ENCODE measurements around the gene KCNK18.

The KCNK18 gene

DNA sequence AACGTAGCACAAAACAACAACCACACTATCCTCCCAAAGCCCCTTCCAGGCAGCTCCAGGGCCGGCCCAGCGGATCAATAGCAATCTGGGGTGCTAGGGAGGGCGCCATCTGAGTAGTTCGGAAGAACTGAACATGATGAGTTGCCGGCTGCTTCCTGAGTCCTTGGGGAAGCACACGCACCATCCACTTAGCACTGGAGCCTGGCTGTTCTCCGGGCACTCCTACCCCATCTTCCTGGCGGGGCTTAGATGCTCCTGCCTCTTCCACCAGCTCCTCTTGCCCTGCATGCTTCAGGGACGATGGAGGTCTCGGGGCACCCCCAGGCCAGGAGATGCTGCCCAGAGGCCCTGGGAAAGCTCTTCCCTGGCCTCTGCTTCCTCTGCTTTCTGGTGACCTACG, at the start of gene KCNK18:
KCNK18 (plus strand) TSS at position 301 of the 400 bp plus-strand sequence; CDS start at position 301, 0 bp downstream.
- DNase-seq: no peak

DNA sequence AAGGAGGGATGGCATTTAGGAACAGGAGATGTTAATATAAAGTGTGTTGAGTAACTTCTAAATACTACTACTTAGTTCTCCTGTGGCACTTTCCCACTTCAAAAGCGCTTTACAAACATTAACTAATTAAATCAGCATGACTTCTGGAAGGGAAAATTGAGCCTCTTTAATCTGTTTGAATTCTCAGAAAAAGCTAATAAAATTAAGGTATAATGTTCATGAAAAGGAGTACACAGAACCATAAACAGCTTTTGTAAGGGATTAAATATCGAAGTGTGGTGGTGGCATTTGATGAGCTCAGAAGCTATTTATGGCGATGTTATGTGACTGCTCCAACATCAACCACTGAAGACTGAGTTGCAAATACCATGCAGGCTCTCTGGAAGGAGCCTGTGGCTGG, 49.0 kb upstream of the KCNK18 start:
- no peak for DNase-seq

DNA sequence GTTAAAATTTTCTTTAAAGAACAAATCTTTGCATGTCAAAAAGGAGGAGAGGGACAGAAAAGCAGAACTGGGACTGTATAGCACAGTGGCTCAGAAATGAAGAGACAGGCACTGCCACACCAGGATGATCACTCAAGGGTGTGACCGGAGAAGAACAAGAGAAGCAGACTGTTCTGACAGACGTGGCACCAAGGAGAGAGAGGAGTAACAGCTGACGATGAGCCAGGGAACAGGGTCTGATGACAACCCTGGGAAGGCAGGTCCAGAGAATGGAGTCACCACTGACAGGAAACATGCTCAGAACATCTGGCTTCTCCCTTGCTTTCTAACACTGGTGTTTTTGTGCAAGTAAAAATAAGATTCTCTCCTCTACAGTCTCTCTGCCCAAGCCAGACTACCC, 44.6 kb upstream of the KCNK18 start:
- no peak for DNase-seq

DNA sequence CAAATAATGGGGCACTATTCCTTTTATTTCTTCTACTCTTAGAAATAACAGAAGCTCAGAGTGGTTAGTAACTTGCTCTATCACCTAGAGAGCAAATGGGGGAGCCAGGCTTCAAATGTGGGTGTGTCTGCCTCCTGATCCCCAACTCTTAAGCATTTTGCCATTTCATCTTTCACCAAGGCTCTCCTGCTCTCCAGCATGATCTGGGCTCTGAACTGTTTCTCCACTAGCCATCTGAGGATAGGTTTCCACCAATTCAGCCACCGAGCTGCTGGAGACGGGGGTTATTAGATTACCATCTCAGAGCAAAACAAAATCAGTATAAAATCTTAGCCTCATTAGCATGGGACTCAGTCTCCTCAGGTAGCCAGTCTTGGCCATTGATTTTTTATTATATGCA, 39.0 kb upstream of the KCNK18 start:
- no peak for DNase-seq

- DNase-seq: no peak
These were observed 37.9 kb upstream of the KCNK18 start for GRCh38 chr10:117159390-117159789.

DNA sequence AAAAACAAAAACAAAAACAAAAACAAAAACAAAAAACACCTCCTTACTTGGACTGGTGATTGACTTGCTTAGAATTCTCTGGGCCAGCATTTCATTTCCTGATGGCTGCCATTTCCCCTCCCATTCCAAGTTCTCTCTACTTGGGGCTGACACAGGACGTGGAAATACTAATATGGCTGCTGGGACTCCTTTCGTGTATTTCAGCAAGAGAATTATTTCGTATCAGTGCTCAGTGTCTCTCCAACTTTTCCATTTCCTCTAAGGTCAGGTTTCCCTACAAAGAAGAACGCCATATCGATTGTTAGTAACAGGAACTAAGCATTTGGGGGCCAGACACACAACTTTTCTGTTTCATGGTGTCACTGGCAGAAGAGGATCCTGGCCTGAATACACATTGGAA, 36.7 kb upstream of the KCNK18 start:
- DNase-seq: no peak

- no peak for DNase-seq
These were observed 35.8 kb upstream of the KCNK18 start for GRCh38 chr10:117161386-117162033.

DNA sequence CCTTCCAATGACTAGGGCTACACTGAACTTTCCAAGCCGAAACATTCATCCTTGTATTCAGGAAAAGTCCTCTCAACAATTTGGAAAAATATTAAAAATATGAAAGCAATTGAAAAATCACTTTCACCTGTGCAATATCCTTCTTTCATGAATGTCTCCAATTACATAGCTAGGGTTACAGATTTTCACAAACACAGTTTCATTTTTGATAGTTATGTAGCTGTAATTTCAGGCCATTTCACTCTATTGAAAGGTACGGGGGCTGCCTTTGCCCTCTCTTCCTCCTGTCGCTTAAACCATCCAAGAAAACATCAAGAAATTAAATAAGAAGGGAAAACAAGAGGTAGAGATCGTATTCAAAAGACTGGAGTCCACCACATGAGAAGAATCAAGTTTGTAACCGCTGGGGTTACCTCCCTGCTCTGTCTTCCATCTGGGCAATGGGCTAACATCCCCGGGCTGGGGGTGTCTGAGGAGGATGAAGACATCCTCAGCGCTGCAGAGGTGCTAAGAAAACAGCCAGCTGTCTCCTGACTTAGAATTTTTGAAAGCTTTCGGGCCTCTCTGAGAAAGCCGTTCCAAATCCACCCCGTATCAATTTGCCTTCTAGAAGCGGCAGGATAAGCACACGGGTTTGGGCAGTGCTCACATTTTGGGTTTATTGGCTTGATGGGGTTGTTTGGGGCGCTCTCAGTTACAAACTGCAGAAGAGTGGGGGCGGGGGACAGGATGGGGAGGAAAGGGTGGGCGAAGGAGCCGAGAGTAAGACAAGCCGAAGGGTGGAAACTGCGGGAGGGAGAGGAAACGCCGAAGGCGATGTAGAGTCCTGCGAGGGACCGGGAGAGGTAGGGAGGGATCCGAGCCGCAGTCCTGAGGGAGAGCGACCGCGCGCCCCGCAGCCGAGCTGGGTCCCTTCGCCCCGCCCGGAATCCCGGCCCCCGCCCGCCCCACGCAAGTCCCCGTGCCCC, 34.9 kb upstream of the KCNK18 start:
- DNase-seq: no peak

DNA sequence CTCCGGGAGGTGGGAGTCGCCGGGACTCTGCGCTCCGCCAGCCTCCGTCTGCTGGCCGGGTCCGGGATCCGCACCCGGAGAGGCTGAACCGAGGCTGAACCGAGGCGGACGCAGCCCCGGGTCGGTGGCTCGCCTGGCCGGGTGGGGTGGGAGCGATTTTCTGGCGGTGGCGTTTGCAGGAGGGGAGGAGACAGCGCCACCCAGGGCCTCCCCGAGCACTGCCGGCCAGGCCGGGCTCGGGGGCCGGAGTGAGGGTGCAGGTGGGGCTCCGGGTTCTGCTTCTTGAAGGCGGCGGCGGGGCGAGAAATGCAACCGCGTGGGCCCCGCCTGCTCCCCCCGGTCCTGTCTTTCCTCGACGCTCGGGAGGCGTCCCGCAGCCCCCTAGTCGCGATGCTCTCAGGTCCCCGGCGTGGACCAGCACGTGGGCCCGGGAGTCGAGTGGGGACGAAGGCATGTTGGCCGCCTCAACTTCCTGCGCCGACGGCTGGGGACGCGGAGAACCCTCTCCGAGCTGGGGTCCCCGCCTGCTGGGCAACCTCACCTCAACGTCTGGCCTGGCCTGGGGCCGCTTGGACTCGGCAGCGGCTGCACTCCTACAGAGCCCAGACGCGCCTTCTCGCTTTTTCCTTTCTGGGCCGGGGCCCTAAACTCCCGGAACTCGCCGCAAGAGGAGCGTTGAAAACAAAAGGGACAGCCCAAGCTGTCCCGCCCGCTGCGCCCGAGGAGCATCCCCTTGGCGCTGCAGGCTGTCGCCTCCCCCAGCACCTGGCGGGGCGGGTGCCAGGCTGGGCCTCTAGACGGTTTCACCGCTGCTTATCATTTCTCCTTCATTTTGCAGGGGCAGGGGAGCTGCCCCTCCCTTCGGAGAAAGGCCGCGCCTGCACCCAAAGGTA, 34.0 kb upstream of the KCNK18 start:
- DNase-seq: no peak

DNA sequence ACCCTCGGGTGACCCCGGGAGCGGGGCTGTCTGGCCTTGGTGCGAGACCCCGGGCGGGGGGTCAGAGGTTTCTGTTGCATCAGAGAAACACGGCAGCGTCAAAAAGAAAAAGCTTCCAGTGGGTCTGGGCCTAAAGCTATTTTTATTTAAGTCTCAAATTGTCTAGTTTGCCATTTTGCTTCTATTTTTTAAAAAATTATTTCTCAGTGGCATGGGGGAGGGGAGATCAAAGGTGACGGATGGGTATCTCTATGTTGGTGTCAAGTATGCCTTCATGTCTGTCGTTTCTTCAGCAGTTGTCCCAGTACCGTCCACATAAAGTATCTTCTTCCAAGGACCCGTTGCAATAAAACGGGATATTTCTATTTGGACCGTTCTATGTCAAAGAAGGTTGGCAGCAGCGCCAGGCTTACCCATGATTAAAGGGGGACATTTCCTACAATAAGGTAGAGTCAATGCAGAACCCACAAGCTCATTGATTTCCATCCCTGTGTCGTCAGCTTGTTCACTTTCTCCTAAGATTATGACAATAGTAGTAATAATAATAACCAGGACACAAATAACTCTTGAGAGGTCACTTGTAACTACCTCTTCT, 33.2 kb upstream of the KCNK18 start:
- no peak for DNase-seq

DNA sequence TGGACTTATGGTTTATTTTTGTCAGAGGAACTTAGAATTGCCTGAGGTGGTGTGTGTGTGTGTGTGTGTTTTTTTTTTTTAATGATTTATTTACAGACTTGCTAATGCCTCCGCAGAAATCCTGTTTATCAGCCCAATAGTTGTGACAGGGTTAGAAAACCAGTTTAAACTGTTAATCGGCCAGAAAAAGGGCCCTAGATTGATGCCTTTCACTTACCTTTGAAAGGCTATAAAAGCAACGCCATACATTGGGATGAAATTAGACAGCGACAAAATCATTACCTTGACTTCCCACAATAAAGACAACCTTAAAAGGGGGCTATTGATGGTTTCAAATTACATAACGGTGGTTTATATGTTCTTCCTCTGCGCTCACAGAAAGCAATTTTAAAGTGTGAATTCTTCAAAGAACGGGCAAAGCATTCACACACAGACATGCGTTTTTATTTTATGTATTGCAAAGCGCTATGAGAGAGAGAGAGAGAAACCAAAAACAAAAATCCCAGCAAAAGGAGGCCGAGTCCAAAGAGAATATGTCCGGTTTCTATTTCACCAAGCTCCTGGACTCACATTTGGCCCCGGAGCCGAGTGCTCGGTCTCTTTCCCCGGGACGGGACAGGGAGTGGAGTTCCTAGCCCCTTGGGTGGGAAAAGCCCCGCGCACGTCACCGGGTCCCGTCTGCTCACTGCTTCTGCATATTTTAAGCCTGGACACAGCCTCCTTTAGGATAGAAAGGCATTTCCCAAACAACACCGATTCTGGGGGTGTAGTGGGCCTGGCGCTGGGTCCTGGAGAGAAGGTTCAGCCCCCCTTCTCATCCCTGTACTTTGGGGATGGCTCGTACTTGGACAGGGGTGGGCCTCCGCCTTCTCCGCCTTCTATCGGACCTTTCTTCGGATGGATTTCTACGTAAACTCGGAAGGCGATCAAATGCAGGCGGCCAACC, 32.4 kb upstream of the KCNK18 start:
- DNase-seq: no peak

DNA sequence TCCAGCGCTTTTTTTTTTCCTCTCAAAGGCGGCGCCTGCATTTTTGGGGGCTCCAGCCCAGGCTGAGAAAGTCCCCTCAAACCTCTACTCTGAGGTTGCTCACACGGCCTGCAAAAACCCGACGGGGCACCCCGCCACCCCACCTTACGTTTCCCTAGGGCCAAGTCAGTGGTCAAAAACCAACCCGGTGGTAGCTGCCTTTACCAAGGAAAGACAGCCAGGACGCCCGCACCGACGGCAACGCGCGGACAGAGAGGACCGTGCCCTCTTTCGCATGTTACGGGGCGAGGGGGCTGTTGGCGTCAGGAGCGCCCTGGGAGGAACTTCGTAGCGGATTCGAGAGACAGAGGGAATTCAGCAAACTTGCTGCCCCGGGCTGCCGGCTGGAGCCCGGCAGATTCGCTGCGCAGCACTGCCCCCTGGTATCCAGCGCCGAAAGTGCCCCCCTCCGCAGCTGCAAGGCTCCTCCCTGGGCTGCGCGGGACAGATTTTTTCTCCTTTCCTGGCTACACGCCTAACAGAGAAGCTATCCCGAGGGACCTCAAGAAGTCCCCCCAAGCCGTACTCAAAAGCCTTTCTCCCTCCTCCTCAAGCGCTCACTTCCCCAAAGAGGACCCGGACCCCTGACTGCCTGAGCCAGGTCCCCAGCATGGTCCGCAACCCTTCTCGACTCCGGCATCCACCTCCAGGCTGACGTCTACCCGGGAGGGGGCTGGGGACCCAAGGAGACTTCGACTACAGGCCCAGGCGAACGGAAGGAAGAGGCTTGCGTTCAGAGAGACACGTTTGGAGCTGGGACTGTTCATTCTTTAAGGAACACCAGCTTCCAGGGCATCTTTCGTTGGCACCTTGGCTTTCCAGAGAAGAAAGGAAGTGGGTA, 31.5 kb upstream of the KCNK18 start:
- no peak for DNase-seq

DNA sequence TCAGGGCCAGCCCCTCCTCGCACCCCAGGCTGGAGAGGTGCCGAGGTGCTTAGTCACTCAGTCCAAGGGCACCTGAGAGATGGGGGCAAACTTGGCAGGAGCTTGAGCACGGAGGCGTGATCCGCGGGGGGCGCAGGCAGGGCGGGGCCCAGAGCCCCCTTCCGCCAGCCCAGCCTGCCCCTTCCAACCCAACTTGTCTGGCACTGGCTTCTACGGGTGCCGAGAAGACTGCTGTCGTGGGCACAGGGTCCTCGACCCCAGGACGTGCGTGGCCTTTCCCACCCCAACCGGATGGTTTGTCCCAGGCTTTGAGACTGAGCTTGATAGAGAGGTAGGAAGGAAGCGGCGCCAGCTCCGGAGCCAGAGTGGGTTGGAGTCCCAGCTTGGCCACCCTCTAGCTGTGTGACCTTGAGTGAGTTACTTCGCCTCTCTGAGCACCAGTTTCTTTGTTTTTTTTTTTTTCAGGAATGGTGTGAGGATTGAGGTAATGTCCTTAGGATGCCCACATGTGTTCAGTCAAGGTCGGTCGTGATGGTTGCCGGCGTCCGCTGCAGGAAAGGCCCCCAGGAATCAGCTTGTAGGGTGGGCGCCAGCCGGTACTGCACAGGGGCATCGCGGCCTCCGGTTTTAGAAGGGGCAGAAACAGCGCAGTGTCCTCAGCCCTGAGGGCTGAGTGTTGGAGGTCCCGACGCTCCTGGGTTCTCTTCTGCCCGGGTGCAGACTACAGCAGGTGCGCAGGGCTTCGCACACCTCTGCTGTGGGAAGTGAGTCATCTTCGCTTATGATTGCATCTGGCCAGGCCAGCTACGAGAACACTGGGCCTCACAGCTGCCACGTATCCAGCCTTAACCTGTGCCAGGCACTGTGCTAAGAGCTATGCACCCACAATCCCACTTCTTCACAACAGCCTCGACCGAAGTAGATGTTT, 30.6 kb upstream of the KCNK18 start:
- no peak for DNase-seq

- DNase-seq: no peak
These were observed 29.9 kb upstream of the KCNK18 start for GRCh38 chr10:117167346-117167788.

GRCh38 chr10:117167789-117168674, 29.3 kb upstream of the KCNK18 start:
- DNase-seq: peak; percentile 5

GRCh38 chr10:117168729-117169128, 28.6 kb upstream of the KCNK18 start:
- no peak for DNase-seq

GRCh38 chr10:117169480-117169879, 27.8 kb upstream of the KCNK18 start:
- no peak for DNase-seq

DNA sequence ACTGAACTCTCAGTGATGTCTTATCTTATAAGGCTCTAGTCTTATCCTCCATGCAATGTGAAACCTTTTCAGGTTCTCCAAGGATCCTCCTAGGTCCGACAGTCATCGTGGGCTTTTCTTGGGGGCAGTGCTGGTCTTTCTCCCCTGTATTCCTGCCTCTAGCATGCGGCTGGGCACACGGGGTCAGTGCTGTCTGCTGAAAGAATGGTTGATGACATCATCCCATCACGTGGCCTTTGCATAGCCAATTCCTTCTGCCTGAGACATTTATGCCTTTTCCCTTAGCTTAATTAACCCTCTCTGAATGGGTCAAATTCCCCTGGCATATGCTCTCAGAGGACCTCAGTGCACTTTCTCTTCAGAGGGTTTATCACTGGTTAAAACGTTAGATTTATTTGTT, 27.0 kb upstream of the KCNK18 start:
- DNase-seq: no peak

Measured in DMS79 treated with DMSO at 0.1 percent for 48 hours (cell line).